ENCODE results near the gene SLC4A7.

DNA sequence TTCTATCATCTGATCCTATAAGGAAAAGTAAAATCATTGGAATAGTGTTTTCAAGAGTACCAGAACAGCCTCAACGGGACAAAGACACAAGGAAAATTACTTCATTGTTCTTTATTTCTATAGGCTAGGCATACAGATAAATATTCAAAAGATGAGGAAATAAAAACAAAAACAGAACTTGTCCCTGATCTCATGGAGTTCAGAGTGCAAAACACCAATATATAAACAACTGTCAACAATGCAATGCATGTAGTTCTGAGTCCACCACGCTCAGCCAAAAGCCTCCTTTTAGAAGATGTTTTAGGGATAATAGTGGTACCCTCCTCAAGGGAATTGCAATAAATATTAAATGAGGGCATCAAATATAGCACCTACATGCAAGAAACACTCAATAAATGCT, 4.6 kb upstream of the SLC4A7 start:
- TF ChIP-seq, protein P1, sequence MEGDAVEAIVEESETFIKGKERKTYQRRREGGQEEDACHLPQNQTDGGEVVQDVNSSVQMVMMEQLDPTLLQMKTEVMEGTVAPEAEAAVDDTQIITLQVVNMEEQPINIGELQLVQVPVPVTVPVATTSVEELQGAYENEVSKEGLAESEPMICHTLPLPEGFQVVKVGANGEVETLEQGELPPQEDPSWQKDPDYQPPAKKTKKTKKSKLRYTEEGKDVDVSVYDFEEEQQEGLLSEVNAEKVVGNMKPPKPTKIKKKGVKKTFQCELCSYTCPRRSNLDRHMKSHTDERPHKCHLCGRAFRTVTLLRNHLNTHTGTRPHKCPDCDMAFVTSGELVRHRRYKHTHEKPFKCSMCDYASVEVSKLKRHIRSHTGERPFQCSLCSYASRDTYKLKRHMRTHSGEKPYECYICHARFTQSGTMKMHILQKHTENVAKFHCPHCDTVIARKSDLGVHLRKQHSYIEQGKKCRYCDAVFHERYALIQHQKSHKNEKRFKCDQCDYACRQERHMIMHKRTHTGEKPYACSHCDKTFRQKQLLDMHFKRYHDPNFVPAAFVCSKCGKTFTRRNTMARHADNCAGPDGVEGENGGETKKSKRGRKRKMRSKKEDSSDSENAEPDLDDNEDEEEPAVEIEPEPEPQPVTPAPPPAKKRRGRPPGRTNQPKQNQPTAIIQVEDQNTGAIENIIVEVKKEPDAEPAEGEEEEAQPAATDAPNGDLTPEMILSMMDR (conservative IDR thresholded peaks at IDR 0.05; ENCODE audit: low read length): no peak
- TF ChIP-seq EZH2phosphoT487 (IDR thresholded peaks at IDR 0.05; ENCODE audit: borderline replicate concordance, low read depth, low read length): no peak
